Mucosa of stomach (tissue), 1 donor: Measurements from ENCODE around the gene CDK2AP2.

Experiments
- H3K27me3 ChIP-seq: one replicate; pipeline ENCODE4 v1.7.0; 2013; ENCODE audit warnings: mild to moderate bottlenecking, low read length; ENCODE audit not compliant: control insufficient read depth, insufficient read depth
- H3K36me3 ChIP-seq: one replicate; pipeline ENCODE4 v1.7.0; 2013; ENCODE audit warnings: low read length; ENCODE audit not compliant: control insufficient read depth, insufficient read depth
- H3K4me1 ChIP-seq: one replicate; pipeline ENCODE4 v1.7.0; 2013; ENCODE audit warnings: mild to moderate bottlenecking, low read length; ENCODE audit not compliant: control insufficient read depth, insufficient read depth
- H3K4me3 ChIP-seq: one replicate; pipeline ENCODE4 v1.7.0; 2013; ENCODE audit warnings: low read length
- H3K9ac ChIP-seq: one replicate; pipeline ENCODE4 v1.7.0; 2013; ENCODE audit warnings: mild to moderate bottlenecking, low read length, moderate library complexity
- H3K9me3 ChIP-seq: one replicate; pipeline ENCODE4 v1.7.0; 2013; ENCODE audit warnings: mild to moderate bottlenecking, low read length, moderate library complexity; ENCODE audit not compliant: control insufficient read depth
- donor health status: Pancreatic carcinoma.

CDK2AP2 gene

GRCh38 chr11:67539550-67539949 is 31.6 kb upstream of the CDK2AP2 start:
- H3K9ac ChIP-seq, result no peak overlapping the region
- no peak overlapping the region for H3K4me3 ChIP-seq
- H3K27me3 ChIP-seq, result peaks cover 5% of the 10 kb centered on the region

GRCh38 chr11:67538823-67539505 is 31.0 kb upstream of the CDK2AP2 start:
- H3K4me3 ChIP-seq, result no peak overlapping the region
- no peak overlapping the region for H3K9ac ChIP-seq
- H3K4me1 ChIP-seq, result peaks cover 7% of the 10 kb centered on the region
- H3K9me3 ChIP-seq, result no peaks in the 10 kb centered on the region
- no peaks in the 10 kb centered on the region for H3K36me3 ChIP-seq
- peaks cover 5% of the 10 kb centered on the region for H3K27me3 ChIP-seq

More at GRCh38 chr11:67539550-67539949, 31.6 kb upstream of the CDK2AP2 start:
- H3K4me1 ChIP-seq, result peaks cover 10% of the 10 kb centered on the region
- H3K9me3 ChIP-seq, result no peaks in the 10 kb centered on the region
- H3K36me3 ChIP-seq, result no peaks in the 10 kb centered on the region

- Histone ChIP-seq H3K36me3 (no peaks in the 10 kb centered on the region), H3K9ac (no peak overlapping the region), H3K27me3 (peaks cover 5% of the 10 kb centered on the region), H3K4me3 (no peak overlapping the region), H3K9me3 (no peaks in the 10 kb centered on the region), H3K4me1 (peaks cover 7% of the 10 kb centered on the region)
Measured at GRCh38 chr11:67538306-67538705, 30.3 kb upstream of the CDK2AP2 start.

- H3K27me3 ChIP-seq, result peaks cover 5% of the 10 kb centered on the region
- no peaks in the 10 kb centered on the region for H3K9me3 ChIP-seq
- H3K9ac ChIP-seq, result no peak overlapping the region
- H3K4me1 ChIP-seq, result peaks cover 7% of the 10 kb centered on the region
- H3K36me3 ChIP-seq, result no peaks in the 10 kb centered on the region
- H3K4me3 ChIP-seq, result no peak overlapping the region
Measured at GRCh38 chr11:67535561-67535960, 27.6 kb upstream of the CDK2AP2 start.

GRCh38 chr11:67534070-67534679 is 26.2 kb upstream of the CDK2AP2 start:
- Histone ChIP-seq H3K27me3 (peaks cover 4% of the 10 kb centered on the region), H3K4me1 (peaks cover under 1% of the 10 kb centered on the region), H3K9me3 (no peaks in the 10 kb centered on the region), H3K9ac (no peak overlapping the region), H3K36me3 (no peaks in the 10 kb centered on the region), H3K4me3 (no peak overlapping the region)

GRCh38 chr11:67532889-67533288 is 24.9 kb upstream of the CDK2AP2 start:
- H3K27me3 ChIP-seq, result no peaks in the 10 kb centered on the region
- H3K4me1 ChIP-seq, result no peaks in the 10 kb centered on the region
- H3K9me3 ChIP-seq, result no peaks in the 10 kb centered on the region
- no peak overlapping the region for H3K9ac ChIP-seq
- no peak overlapping the region for H3K4me3 ChIP-seq
- H3K36me3 ChIP-seq, result no peaks in the 10 kb centered on the region

- Histone ChIP-seq H3K9me3 (no peaks in the 10 kb centered on the region), H3K36me3 (no peaks in the 10 kb centered on the region), H3K27me3 (no peaks in the 10 kb centered on the region), H3K4me3 (no peak overlapping the region), H3K4me1 (peaks cover 7% of the 10 kb centered on the region), H3K9ac (no peak overlapping the region)
Measured at GRCh38 chr11:67530282-67530592, 22.3 kb upstream of the CDK2AP2 start.

- no peaks in the 10 kb centered on the region for H3K9me3 ChIP-seq
- H3K27me3 ChIP-seq, result no peaks in the 10 kb centered on the region
- H3K4me3 ChIP-seq, result no peak overlapping the region
- H3K4me1 ChIP-seq, result peaks cover 15% of the 10 kb centered on the region
- H3K36me3 ChIP-seq, result no peaks in the 10 kb centered on the region
- no peak overlapping the region for H3K9ac ChIP-seq
Measured at GRCh38 chr11:67528376-67528775, 20.4 kb upstream of the CDK2AP2 start.

- Histone ChIP-seq H3K27me3 (no peaks in the 10 kb centered on the region), H3K9me3 (no peaks in the 10 kb centered on the region), H3K4me3 (no peak overlapping the region), H3K4me1 (peaks cover 15% of the 10 kb centered on the region), H3K36me3 (no peaks in the 10 kb centered on the region), H3K9ac (no peak overlapping the region)
Measured at GRCh38 chr11:67525275-67525976, 17.5 kb upstream of the CDK2AP2 start.

- Histone ChIP-seq H3K9me3 (no peaks in the 10 kb centered on the region), H3K36me3 (no peaks in the 10 kb centered on the region), H3K4me3 (no peak overlapping the region), H3K4me1 (peaks cover 15% of the 10 kb centered on the region), H3K27me3 (no peaks in the 10 kb centered on the region), H3K9ac (no peak overlapping the region)
Measured at GRCh38 chr11:67524480-67524808, 16.5 kb upstream of the CDK2AP2 start.

- no peak overlapping the region for H3K4me3 ChIP-seq
- peaks cover 15% of the 10 kb centered on the region for H3K4me1 ChIP-seq
- no peak overlapping the region for H3K9ac ChIP-seq
- no peaks in the 10 kb centered on the region for H3K36me3 ChIP-seq
- H3K9me3 ChIP-seq, result no peaks in the 10 kb centered on the region
- no peaks in the 10 kb centered on the region for H3K27me3 ChIP-seq
Measured at GRCh38 chr11:67523556-67524479, 15.9 kb upstream of the CDK2AP2 start.
